HG03097 (cell line): ENCODE measurements around the gene ABCC5.

Experiments used
- ATAC-seq: cut with Tn5 transposase; IDR thresholded peaks from one replicate; pipeline ENCODE4 v1.9.1; 2021; ENCODE audit not compliant: unreplicated experiment, low FRiP score

Gene ABCC5

GRCh38 chr3:183931881-183932280 lies 85.8 kb downstream of the ABCC5 start:
- ATAC-seq, result no peak

GRCh38 chr3:183930086-183930485 lies 87.6 kb downstream of the ABCC5 start:
- no peak for ATAC-seq

- ATAC-seq, result no peak
Measured at GRCh38 chr3:183927059-183927458, 90.6 kb downstream of the ABCC5 start.

- no peak for ATAC-seq
Measured at GRCh38 chr3:183924956-183925355, 92.7 kb downstream of the ABCC5 start.

- no peak for ATAC-seq
Measured at GRCh38 chr3:183924543-183924942, 93.1 kb downstream of the ABCC5 start.

- ATAC-seq, result no peak
Measured at GRCh38 chr3:183922421-183922820, 95.3 kb downstream of the ABCC5 start.

- ATAC-seq, result no peak
Measured at GRCh38 chr3:183921096-183921495, 96.6 kb downstream of the ABCC5 start.

GRCh38 chr3:183920416-183920815 lies 97.3 kb downstream of the ABCC5 start:
- ATAC-seq, result no peak

- no peak for ATAC-seq
Measured at GRCh38 chr3:183918178-183918577, 99.5 kb downstream of the ABCC5 start.

- ATAC-seq, result no peak
Measured at GRCh38 chr3:183917776-183918175, 99.9 kb downstream of the ABCC5 start.

- no peak for ATAC-seq
Measured at GRCh38 chr3:183914856-183915255, 102.8 kb downstream of the ABCC5 start.

- no peak for ATAC-seq
Measured at GRCh38 chr3:183913580-183913920, 104.1 kb downstream of the ABCC5 start.

- no peak for ATAC-seq
Measured at GRCh38 chr3:183912895-183913579, 104.6 kb downstream of the ABCC5 start.

GRCh38 chr3:183911763-183912506 lies 105.7 kb downstream of the ABCC5 start:
- no peak for ATAC-seq

- no peak for ATAC-seq
Measured at GRCh38 chr3:183911087-183911486, 106.6 kb downstream of the ABCC5 start.

- ATAC-seq, result no peak
Measured at GRCh38 chr3:183909030-183909600, 108.6 kb downstream of the ABCC5 start.

GRCh38 chr3:183907911-183908331 lies 109.8 kb downstream of the ABCC5 start:
- ATAC-seq, result no peak

- ATAC-seq, result no peak
Measured at GRCh38 chr3:183907176-183907575, 110.5 kb downstream of the ABCC5 start.

GRCh38 chr3:183906234-183906921 lies 111.3 kb downstream of the ABCC5 start:
- no peak for ATAC-seq

- ATAC-seq, result no peak
Measured at GRCh38 chr3:183904833-183905780, 112.6 kb downstream of the ABCC5 start.
